Left lung (tissue), 10 donors: ENCODE results near the gene YARS2. TPM values are rescaled to one million over a fixed set of nuclear protein-coding genes. Genes with fewer than 3 reads are reported as not detected.

Source experiments
- ATAC-seq: fragments of 200-7000 bp; cut with Tn5 transposase; one replicate; pipeline ENCODE4 v1.9.1; 2020; ENCODE audit warnings: moderate library complexity
- DNase-seq, 4 donors: peaks; one replicate each; pipeline ENCODE4 v3.0.0-alpha.2; 2013 to 2020
- H3K27ac ChIP-seq, 2 donors: fragments of 200-600 bp; sonication (generic) in 1 of 2; one replicate each; pipeline versions ENCODE4 v1.5.0 to v1.8.0; 2020 to 2021
- H3K27me3 ChIP-seq, 2 donors: fragments of 200-600 bp; sonication (generic) in 1 of 2; one replicate each; pipeline versions ENCODE4 v1.5.0 to v1.8.0; 2020 to 2021
- H3K36me3 ChIP-seq, 2 donors: fragments of 200-600 bp; sonication (generic) in 1 of 2; one replicate each; pipeline versions ENCODE4 v1.5.0 to v1.8.0; 2020 to 2021
- H3K4me1 ChIP-seq, 2 donors: fragments of 200-600 bp; one replicate each; pipeline ENCODE4 v1.8.0; 2021
- H3K4me3 ChIP-seq, 2 donors: fragments of 200-600 bp; sonication (generic) in 1 of 2; one replicate each; pipeline versions ENCODE4 v1.5.0 to v1.8.0; 2020 to 2021; ENCODE audit warnings: mild to moderate bottlenecking in 1 of 2
- H3K9me3 ChIP-seq, 2 donors: fragments of 200-600 bp; sonication (generic) in 1 of 2; one replicate each; pipeline versions ENCODE4 v1.5.0 to v1.8.0; 2020 to 2021
- intact Hi-C, 2 donors: fragments of 100-400 bp; cut with DNase I; formaldehyde crosslinking; loops; one replicate each; pipeline versions ENCODE4 v1.11.2 to v1.14.2; 2022
- polyA plus RNA-seq, 6 donors: library from polyadenylated mRNA; unstranded; fragments of 120-200 nt; gene quantifications; one replicate each; pipeline ENCODE4 v1.2.1, GENCODE V29; 2013; ENCODE audit not compliant: insufficient read length in 6 of 6
- total RNA-seq, 2 donors: library from RNA; stranded (reverse); fragmentation: NEBNext Ultra II Directional; extraction: Animal tissue kit (Norgen Biotek cat#: 25700); gene quantifications; one replicate each; pipeline ENCODE4 v1.2.1, GENCODE V29; 2021
- TF ChIP-seq, protein P1 (sequence below), 2 donors: fragments of 200-600 bp; sonication (generic) in 1 of 2; IDR thresholded peaks; one replicate each; pipeline versions ENCODE4 v1.5.0 to v1.8.0; 2021; ENCODE audit warnings: antibody characterized with exemption in 2 of 2
- donor health status: DM: no; HTN: yes; CAD: no.
- donor health status: DM: no; HTN: no; CAD: no.

The YARS2 gene
- total and polyA plus RNA-seq, 8 donors, result 13.3 to 33.8 (median 29.0) TPM

DNA sequence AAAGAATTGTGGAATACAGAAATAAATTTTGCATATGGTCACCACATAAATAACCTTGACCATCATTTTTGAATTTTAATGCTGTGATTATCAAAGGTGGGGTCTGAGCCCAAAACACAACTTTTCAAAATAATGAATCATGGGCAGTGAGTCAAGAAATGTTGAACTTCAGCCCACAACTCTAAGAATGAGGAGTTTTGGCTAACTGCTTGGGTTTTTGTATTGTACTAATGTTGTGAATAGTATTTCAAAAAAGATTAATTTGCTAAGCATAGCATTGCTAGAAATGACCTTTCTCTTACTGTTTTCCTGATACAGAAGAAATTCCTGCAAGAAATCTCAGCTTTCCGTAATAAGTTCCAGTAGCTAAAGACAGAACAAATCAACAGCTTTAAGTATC is 24.4 kb upstream of the YARS2 start:
- ATAC-seq (no peak), DNase-seq (no peak)
- H3K9me3 ChIP-seq, result no peaks in the 10 kb centered on the region
- H3K36me3 ChIP-seq, result no peaks in the 10 kb centered on the region
- H3K27me3 ChIP-seq, result peaks cover 0 to 57% of the 10 kb centered on the region in 2 donors
- H3K27ac ChIP-seq, result no peak overlapping the region
- no peaks in the 10 kb centered on the region for H3K4me1 ChIP-seq
- H3K4me3 ChIP-seq, result no peak overlapping the region
- TF ChIP-seq, protein P1, sequence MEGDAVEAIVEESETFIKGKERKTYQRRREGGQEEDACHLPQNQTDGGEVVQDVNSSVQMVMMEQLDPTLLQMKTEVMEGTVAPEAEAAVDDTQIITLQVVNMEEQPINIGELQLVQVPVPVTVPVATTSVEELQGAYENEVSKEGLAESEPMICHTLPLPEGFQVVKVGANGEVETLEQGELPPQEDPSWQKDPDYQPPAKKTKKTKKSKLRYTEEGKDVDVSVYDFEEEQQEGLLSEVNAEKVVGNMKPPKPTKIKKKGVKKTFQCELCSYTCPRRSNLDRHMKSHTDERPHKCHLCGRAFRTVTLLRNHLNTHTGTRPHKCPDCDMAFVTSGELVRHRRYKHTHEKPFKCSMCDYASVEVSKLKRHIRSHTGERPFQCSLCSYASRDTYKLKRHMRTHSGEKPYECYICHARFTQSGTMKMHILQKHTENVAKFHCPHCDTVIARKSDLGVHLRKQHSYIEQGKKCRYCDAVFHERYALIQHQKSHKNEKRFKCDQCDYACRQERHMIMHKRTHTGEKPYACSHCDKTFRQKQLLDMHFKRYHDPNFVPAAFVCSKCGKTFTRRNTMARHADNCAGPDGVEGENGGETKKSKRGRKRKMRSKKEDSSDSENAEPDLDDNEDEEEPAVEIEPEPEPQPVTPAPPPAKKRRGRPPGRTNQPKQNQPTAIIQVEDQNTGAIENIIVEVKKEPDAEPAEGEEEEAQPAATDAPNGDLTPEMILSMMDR (IDR thresholded peaks at IDR 0.05), result no peak
- intact Hi-C loops, result no loop called here

DNA sequence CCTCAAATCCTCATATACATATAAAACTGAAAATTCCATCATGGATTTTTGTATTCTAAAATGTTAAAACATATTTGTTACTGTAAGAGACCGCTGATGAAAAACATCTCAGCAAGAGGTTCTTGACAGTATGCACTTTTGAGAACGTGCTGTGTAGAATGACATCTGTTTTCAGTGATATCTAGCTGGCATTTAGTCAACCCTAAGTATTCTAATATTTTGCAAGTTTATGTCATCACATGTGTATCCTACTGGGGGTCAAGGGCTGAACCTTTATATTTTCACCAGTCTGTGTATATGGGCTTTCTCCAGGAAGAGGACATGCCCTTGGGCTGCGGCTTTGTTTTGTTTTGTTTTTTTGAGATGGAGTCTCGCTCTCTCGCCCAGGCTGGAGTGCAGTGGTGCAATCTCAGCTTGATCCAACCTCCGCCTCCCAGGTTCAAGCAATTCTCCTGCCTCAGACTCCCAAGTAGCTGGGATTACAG is 22.0 kb upstream of the YARS2 start:
- Histone ChIP-seq H3K27me3 (peaks cover 0 to 54% of the 10 kb centered on the region in 2 donors), H3K9me3 (no peaks in the 10 kb centered on the region), H3K27ac (no peak overlapping the region), H3K36me3 (no peaks in the 10 kb centered on the region), H3K4me1 (no peaks in the 10 kb centered on the region), H3K4me3 (no peak overlapping the region)
- intact Hi-C loops, result no loop called here
- ATAC-seq (no peak), DNase-seq (no peak)
- TF ChIP-seq, protein P1 (IDR thresholded peaks at IDR 0.05), result no peak

DNA sequence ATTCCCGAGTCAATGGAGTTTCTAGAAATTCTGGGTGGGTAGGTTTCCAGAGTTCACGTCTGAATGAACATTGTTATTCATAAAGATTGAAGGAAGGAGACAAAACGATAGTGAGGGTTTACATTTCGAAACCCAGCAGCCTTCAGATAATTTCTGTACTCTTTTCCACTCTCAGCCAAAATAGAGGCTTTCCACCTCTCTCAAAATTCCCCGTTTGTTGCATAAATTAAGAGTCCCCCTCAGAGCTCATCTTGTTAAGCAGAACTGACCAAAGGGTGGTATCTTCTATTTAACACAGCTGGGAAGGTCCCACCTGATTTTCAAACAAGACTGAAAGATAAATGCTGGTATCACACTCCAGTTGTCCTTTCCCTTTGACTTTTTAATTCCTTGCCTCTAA is 21.5 kb upstream of the YARS2 start:
- no peak overlapping the region for H3K4me3 ChIP-seq
- intact Hi-C loops, result no loop called here

DNA sequence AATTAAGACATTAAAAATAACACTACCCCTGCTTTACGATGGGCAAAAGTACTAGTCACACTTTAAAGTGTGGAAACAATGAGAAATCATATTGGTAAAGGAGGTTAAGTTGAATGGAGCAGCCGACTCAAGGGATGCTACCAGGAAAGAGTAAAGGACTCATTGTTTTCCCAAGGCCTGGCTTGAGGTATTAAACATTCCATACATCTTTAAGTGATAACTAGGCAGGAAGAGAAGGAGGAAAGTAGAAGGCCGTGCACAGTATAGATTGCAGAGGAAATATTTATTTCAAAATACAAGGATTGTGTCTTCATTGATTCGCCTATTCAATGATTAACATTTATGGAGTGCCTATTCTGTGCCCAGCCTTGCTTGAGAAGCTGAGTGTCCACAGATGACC is 20.6 kb upstream of the YARS2 start:
- no peaks in the 10 kb centered on the region for H3K4me1 ChIP-seq
- TF ChIP-seq, protein P1 (IDR thresholded peaks at IDR 0.05), result no peak
- no peak overlapping the region for H3K27ac ChIP-seq
- ATAC-seq, result no peak
- intact Hi-C loops, result no loop called here
- no peaks in the 10 kb centered on the region for H3K36me3 ChIP-seq
- no peaks in the 10 kb centered on the region for H3K9me3 ChIP-seq
- H3K4me3 ChIP-seq, result no peak overlapping the region
- H3K27me3 ChIP-seq, result peaks cover 0 to 49% of the 10 kb centered on the region in 2 donors
- no peak for DNase-seq

More for the DNA sequence above, 21.5 kb upstream of the YARS2 start:
- Histone ChIP-seq H3K27ac (no peak overlapping the region), H3K36me3 (no peaks in the 10 kb centered on the region), H3K9me3 (no peaks in the 10 kb centered on the region), H3K4me1 (no peaks in the 10 kb centered on the region), H3K27me3 (peaks cover 0 to 51% of the 10 kb centered on the region in 2 donors)
- DNase-seq (no peak), ATAC-seq (no peak)
- TF ChIP-seq, protein P1 (IDR thresholded peaks at IDR 0.05), result no peak

DNA sequence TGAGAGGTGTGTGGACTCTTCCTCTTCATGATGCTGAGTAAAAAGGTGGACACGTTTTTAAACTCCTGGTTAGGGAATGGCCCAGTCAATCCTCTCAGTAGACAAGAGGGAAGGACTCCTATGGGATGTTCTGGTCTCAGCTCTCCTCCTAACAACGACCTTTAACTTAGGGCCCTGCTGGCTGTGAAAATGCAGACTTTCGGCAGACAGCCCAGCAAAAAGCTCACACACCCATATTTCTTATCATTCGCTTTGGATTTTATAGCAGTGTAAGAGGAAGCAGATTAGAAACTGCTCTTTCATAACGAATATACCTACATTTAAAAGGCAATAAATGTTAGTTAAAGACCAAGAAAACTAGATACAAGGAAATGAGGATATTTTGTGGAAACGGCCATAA is 18.0 kb upstream of the YARS2 start:
- intact Hi-C loops, result no loop called here
- H3K27ac ChIP-seq, result no peak overlapping the region
- no peaks in the 10 kb centered on the region for H3K9me3 ChIP-seq
- no peaks in the 10 kb centered on the region for H3K4me1 ChIP-seq
- no peak for DNase-seq
- no peak for ATAC-seq
- H3K36me3 ChIP-seq, result no peaks in the 10 kb centered on the region
- TF ChIP-seq, protein P1 (IDR thresholded peaks at IDR 0.05), result no peak
- H3K4me3 ChIP-seq, result no peak overlapping the region
- peaks cover 0 to 46% of the 10 kb centered on the region in 2 donors for H3K27me3 ChIP-seq
